SK-N-SH (cell line): Measurements from ENCODE around the gene ZBED4.

Source experiments
- CTCF ChIP-seq: fragments of 200-600 bp; sonication (generic); IDR thresholded peaks from 2 replicates; pipeline ENCODE4 v1.6.1; 2017; ENCODE audit warnings: antibody characterized with exemption, mild to moderate bottlenecking, moderate library complexity
- MXI1 ChIP-seq: IDR thresholded peaks from 2 replicates; pipeline ENCODE4 v1.6.1; 2012; ENCODE audit warnings: mild to moderate bottlenecking, low read depth, low read length, improper control_type of control experiment
- NRF1 ChIP-seq: IDR thresholded peaks from 2 replicates; pipeline ENCODE4 v1.6.1; 2012; ENCODE audit warnings: low read depth, mild to moderate bottlenecking, low read length
- POLR2AphosphoS5 ChIP-seq: IDR thresholded peaks from 2 replicates; pipeline ENCODE4 v1.6.1; 2012; ENCODE audit warnings: low read depth, low read length
- RFX5 ChIP-seq: IDR thresholded peaks from 2 replicates; pipeline ENCODE4 v1.6.1; 2012; ENCODE audit warnings: mild to moderate bottlenecking, improper control_type of control experiment, low read length
- SMC3 ChIP-seq: IDR thresholded peaks from 2 replicates; pipeline ENCODE4 v1.6.1; 2012; ENCODE audit warnings: low read depth, low read length, improper control_type of control experiment

DNA sequence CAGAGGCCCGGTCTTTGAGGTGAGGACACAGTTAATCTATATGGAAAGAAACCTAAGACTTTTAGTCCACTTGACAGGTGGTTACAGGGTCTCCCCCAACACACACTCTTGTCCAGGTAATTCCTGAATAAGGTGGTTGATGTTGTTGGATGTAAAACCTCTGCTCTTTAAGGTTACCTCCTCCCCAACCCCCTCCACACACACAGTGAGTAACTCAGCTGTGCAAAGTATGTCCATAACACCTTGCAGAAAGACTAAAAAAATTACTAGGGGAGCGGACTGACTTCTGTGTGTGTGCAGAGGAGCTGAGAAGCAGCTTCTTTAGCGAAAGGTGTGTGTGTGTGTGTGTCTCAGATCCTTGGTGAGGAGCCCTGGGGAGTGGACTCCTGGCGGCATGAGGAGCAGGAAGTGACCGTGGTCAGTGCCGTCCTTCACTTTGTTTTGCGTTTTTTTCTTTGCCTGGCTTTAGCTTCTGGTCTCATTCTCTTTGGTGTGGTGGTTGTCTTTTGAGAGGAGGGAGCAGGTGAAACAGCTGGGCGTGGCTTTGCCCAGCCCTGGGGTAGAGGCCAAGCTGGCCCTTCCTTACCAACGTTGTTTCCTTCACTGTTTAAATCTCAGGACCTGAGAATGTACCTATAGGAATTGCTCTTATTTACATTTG is 1.7 kb downstream of the ZBED4 start:
- TF ChIP-seq NRF1 (no peak), CTCF (no peak), SMC3 (no peak), RFX5 (no peak), MXI1 (no peak), POLR2AphosphoS5 (no peak)
